ENCODE measurements around the gene S100A8. TPM values are rescaled to one million over a fixed set of nuclear protein-coding genes. Genes with fewer than 3 reads are reported as not detected.

Gene S100A8
- total and polyA plus RNA-seq, 4 donors, result 38.4 to 99.3 (median 41.9) TPM

DNA sequence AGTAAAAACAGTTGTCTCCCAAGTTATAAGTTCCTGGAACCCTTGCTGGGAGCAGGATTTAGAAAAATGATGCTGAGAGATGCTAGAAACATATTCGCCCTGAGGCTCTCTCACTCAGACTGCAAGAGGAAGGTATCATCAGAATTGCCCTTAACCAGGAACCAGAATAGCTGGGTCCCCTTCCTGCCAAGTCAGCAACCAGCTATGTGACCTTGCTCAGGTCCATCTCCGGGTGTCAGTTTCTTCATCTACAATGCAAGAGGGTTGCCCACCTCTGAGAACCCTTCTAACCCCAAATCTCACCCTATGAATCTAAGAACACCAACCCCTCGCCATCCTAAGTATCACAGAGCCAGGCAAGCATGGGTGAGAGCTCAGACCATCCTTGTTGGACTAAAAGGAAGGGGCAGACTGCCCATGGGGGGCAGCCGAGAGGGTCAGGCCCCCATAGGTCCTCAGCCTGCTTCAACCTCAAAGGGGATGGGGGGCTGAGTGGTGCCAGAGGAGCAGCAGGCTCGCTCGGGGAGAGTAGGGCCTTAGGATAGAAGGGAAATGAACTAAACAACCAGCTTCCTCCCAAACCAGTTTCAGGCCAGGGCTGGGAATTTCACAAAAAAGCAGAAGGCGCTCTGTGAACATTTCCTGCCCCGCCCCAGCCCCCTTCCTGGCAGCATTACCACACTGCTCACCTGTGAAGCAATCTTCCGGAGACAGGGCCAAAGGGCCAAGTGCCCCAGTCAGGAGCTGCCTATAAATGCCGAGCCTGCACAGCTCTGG, 33.6 kb downstream of the S100A8 start (continued):
- peak; percentile 39 for TF ChIP-seq REST (IDR thresholded peaks at IDR 0.05)
- peak in 1 of 2 donors; percentile 55 for TF ChIP-seq GABPA (IDR thresholded peaks at IDR 0.05 in 1 of 2, conservative IDR thresholded peaks at IDR 0.05 in 1 of 2)
- peak in 1 of 2 donors; percentile 27 for TF ChIP-seq EGR1 (IDR thresholded peaks at IDR 0.05; ENCODE audit: low read depth in 2 of 2)

DNA sequence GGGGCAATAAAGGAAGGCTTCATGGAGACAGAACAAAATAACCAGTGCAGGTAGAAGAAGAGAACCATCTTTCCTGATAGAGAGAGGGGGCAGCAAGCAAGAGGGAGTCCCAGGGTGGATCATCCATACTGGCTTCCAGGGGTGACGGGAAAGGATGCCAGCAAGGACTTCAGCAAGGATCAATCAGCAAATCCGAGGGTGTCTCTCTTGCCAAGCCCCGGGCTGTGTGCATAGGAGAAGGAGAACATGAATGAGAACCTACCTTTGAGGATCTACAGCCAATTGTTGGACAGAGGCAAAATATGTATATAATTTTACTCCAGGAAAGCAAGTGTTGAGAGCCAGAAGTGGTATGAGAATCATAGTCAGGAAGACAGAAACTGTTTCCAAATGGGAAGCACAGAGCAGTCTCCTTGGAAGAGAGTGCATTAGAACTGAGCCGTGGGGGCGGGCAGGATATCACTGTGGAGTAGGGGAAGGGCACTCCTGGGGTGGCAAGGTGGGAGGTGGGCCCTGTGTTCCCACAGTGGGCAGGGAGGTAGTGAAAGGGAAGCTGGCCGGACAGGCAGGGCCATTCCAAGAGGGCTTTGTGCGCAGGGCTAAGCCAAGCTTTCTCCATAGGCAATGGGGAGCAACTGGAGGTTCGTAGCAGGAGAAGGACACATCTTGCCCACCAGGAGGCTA, 34.3 kb downstream of the S100A8 start:
- H3K27ac ChIP-seq (ENCODE audit: low read depth in 1 of 2, low read length in 2 of 2), result peak overlapping the region; percentile 24 to 31
- TF ChIP-seq RXRA (IDR thresholded peaks at IDR 0.05) (no peak), ATF3 (IDR thresholded peaks at IDR 0.05) (no peak), YY1 (IDR thresholded peaks at IDR 0.05) (no peak), REST (IDR thresholded peaks at IDR 0.05) (no peak), NR2F2 (IDR thresholded peaks at IDR 0.05) (no peak), TAF1 (conservative IDR thresholded peaks at IDR 0.05) (no peak), JUND (IDR thresholded peaks at IDR 0.05) (no peak), GABPA (IDR thresholded peaks at IDR 0.05 in 1 of 2, conservative IDR thresholded peaks at IDR 0.05 in 1 of 2) (no peak), EGR1 (IDR thresholded peaks at IDR 0.05; ENCODE audit: low read depth in 2 of 2) (no peak), CTCF (IDR thresholded peaks at IDR 0.05; ENCODE audit: low read depth, low read length, missing input control) (no peak), HNF4A (conservative IDR thresholded peaks at IDR 0.05) (no peak), FOXA2 (IDR thresholded peaks at IDR 0.05) (no peak), SP1 (IDR thresholded peaks at IDR 0.05) (no peak), FOXA1 (IDR thresholded peaks at IDR 0.05) (no peak)
- TF ChIP-seq, protein P1, sequence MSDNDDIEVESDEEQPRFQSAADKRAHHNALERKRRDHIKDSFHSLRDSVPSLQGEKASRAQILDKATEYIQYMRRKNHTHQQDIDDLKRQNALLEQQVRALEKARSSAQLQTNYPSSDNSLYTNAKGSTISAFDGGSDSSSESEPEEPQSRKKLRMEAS (IDR thresholded peaks at IDR 0.05), result no peak
- TF ChIP-seq, protein P2, sequence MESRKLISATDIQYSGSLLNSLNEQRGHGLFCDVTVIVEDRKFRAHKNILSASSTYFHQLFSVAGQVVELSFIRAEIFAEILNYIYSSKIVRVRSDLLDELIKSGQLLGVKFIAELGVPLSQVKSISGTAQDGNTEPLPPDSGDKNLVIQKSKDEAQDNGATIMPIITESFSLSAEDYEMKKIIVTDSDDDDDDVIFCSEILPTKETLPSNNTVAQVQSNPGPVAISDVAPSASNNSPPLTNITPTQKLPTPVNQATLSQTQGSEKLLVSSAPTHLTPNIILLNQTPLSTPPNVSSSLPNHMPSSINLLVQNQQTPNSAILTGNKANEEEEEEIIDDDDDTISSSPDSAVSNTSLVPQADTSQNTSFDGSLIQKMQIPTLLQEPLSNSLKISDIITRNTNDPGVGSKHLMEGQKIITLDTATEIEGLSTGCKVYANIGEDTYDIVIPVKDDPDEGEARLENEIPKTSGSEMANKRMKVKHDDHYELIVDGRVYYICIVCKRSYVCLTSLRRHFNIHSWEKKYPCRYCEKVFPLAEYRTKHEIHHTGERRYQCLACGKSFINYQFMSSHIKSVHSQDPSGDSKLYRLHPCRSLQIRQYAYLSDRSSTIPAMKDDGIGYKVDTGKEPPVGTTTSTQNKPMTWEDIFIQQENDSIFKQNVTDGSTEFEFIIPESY (IDR thresholded peaks at IDR 0.05), result no peak
- peaks cover 0 to 11% (median 5%) of the 10 kb centered on the region in 4 donors for H3K4me1 ChIP-seq (ENCODE audit: control insufficient read depth in 4 of 4, insufficient read depth in 4 of 4, low read length in 3 of 4)
- no peaks in the 10 kb centered on the region for H3K27me3 ChIP-seq (ENCODE audit: control insufficient read depth in 4 of 4, insufficient read depth in 4 of 4, low read length in 3 of 4)
- no peaks in the 10 kb centered on the region for H3K9me3 ChIP-seq (ENCODE audit: control insufficient read depth in 4 of 4, low read length in 3 of 4)
- no peak overlapping the region for H3K4me3 ChIP-seq (ENCODE audit: low read depth in 1 of 3, low read length in 3 of 3)
- no peaks in the 10 kb centered on the region for H3K36me3 ChIP-seq (ENCODE audit: control insufficient read depth in 4 of 4, insufficient read depth in 3 of 4, low read depth in 1 of 4, low read length in 3 of 4)
- 89% methylated on average over 8 of the region's 8 CpGs for WGBS
- no peak overlapping the region for H3K9ac ChIP-seq (ENCODE audit: low read depth in 1 of 2, low read length in 2 of 2)
- DNase-seq (ENCODE audit: low spot score), result peak; percentile 29

Measured in liver (tissue), 9 donors.